Endothelial cell of umbilical vein (primary cell): ENCODE data around the gene DLX1. TPM values are rescaled to one million over a fixed set of nuclear protein-coding genes. Genes with fewer than 3 reads are reported as not detected.

Experiments used
- BruUV-seq: library from RNA; stranded (reverse); fragments of 400-500 nt; replicated peaks from 2 replicates; lab custom pipeline; 2021; lab: Mats Ljungman, UMichigan
- CTCF ChIA-PET: fragments of 300-600, 350-600 bp; sonication (Branson Sonifier 250); formaldehyde crosslinking; loops from one replicate; lab custom pipeline; 2021; ENCODE audit warnings: antibody characterized with exemption, inconsistent platforms; lab: Charles Lee
- POLR2A ChIA-PET: fragments of 300-600, 350-600 bp; sonication (Branson Sonifier 250); formaldehyde crosslinking; loops from one replicate; lab custom pipeline; 2021; ENCODE audit warnings: antibody characterized with exemption, inconsistent platforms; lab: Charles Lee
- DNase-seq: peaks from one replicate; pipeline ENCODE4 v3.0.0-alpha.2; 2011; ENCODE audit warnings: low read depth, low spot score
- FAIRE-seq: peaks from 2 replicates; lab custom pipeline; 2011; peaks lifted over from hg19 to GRCh38; lab: Jason Lieb, UNC
- H2AFZ ChIP-seq: 2 replicates; pipeline ENCODE4 v1.6.0; 2012; ENCODE audit warnings: low read depth, low read length, control low read depth, inconsistent platforms
- H3K27ac ChIP-seq: 2 replicates; pipeline ENCODE4 v1.5.1; 2011; ENCODE audit warnings: low read depth, mild to moderate bottlenecking, control low read depth, low read length, moderate library complexity; ENCODE audit not compliant: insufficient read depth
- H3K27me3 ChIP-seq, 2 experiments: 2 replicates each; pipeline versions ENCODE4 v1.6.0 to v1.6.1; 2011; ENCODE audit warnings: low read length in 2 of 2, mixed read lengths in 1 of 2; ENCODE audit not compliant: control insufficient read depth in 2 of 2, insufficient read depth in 2 of 2
- H3K36me3 ChIP-seq, 2 experiments: 2 replicates in 1 of 2; 3 replicates in 1 of 2; pipeline ENCODE4 v1.5.1; 2011; ENCODE audit warnings: low read length in 2 of 2, mild to moderate bottlenecking in 1 of 2, moderate library complexity in 1 of 2; ENCODE audit not compliant: control insufficient read depth in 2 of 2, insufficient read depth in 2 of 2; ENCODE audit errors: extremely low read depth in 1 of 2
- H3K4me1 ChIP-seq: 3 replicates; pipeline ENCODE4 v1.5.1; 2011; ENCODE audit warnings: mild to moderate bottlenecking, low read length; ENCODE audit not compliant: control insufficient read depth, insufficient read depth; ENCODE audit errors: extremely low read depth
- H3K4me2 ChIP-seq: 2 replicates; pipeline ENCODE4 v1.6.1; 2011; ENCODE audit warnings: low read length, control low read depth, mixed read lengths; ENCODE audit not compliant: insufficient read depth
- H3K4me3 ChIP-seq, 3 experiments: fragments of 200-600 bp in 1 of 3; sonication (generic), shearing (Covaris generic) in 1 of 3; replicated peaks in 1 of 3; 2 replicates each; pipeline ENCODE4 v1.5.1; 2011 to 2016; ENCODE audit warnings: control low read depth in 3 of 3, low read length in 3 of 3, mild to moderate bottlenecking in 2 of 3, inconsistent platforms in 1 of 3, low read depth in 1 of 3, moderate library complexity in 1 of 3; ENCODE audit not compliant: insufficient read depth in 1 of 3
- H3K79me2 ChIP-seq: 2 replicates; pipeline ENCODE4 v1.6.0; 2012; ENCODE audit warnings: low read length, inconsistent platforms; ENCODE audit not compliant: control insufficient read depth, insufficient read depth
- H3K9ac ChIP-seq: replicated peaks from 2 replicates; pipeline ENCODE3; 2011; ENCODE audit warnings: low read length, control low read depth; ENCODE audit not compliant: insufficient read depth; ENCODE audit errors: extremely low read depth
- H3K9me1 ChIP-seq: replicated peaks from 3 replicates; pipeline ENCODE4 v1.6.0; 2011; ENCODE audit warnings: mild to moderate bottlenecking, low read length; ENCODE audit not compliant: control insufficient read depth, insufficient read depth; ENCODE audit errors: extremely low read depth
- H3K9me3 ChIP-seq: replicated peaks from 2 replicates; pipeline ENCODE4 v1.5.1; 2012; ENCODE audit warnings: low read length, inconsistent platforms; ENCODE audit not compliant: control insufficient read depth, insufficient read depth
- H4K20me1 ChIP-seq: replicated peaks from 2 replicates; pipeline ENCODE3; 2011; ENCODE audit warnings: mild to moderate bottlenecking, low read length; ENCODE audit not compliant: control insufficient read depth, insufficient read depth; ENCODE audit errors: extremely low read depth
- EZH2 ChIP-seq: IDR thresholded peaks from 2 replicates; pipeline ENCODE4 v1.6.1; 2012; ENCODE audit warnings: borderline replicate concordance, low read depth, mild to moderate bottlenecking, moderate library complexity, low read length, inconsistent platforms; ENCODE audit not compliant: severe bottlenecking
- FOS ChIP-seq: IDR thresholded peaks from 2 replicates; pipeline ENCODE4 v1.6.1; 2011; ENCODE audit warnings: mild to moderate bottlenecking, low read length, moderate library complexity, borderline replicate concordance; ENCODE audit not compliant: insufficient read depth
- GATA2 ChIP-seq: IDR thresholded peaks from 2 replicates; pipeline ENCODE4 v1.7.0; 2011; ENCODE audit warnings: low read depth, mild to moderate bottlenecking, moderate library complexity, mixed read lengths, low read length; ENCODE audit not compliant: insufficient read length, insufficient read depth
- JUN ChIP-seq: IDR thresholded peaks from 2 replicates; pipeline ENCODE4 v1.6.1; 2011; ENCODE audit warnings: borderline replicate concordance, low read depth; ENCODE audit not compliant: insufficient read length, insufficient read depth
- MYC ChIP-seq: IDR thresholded peaks from one replicate; pipeline ENCODE4 v1.6.1; 2011; ENCODE audit warnings: mild to moderate bottlenecking, low read depth, low read length
- POLR2A ChIP-seq: IDR thresholded peaks from 2 replicates; pipeline ENCODE4 v1.6.1; 2012; ENCODE audit warnings: low read depth, mild to moderate bottlenecking, control low read depth, low read length
- POLR2AphosphoS5 ChIP-seq: IDR thresholded peaks from 2 replicates; pipeline ENCODE4 v1.6.1; 2012; ENCODE audit warnings: low read depth, mild to moderate bottlenecking, control low read depth, low read length, moderate library complexity; ENCODE audit not compliant: insufficient read depth
- dilution Hi-C: fragments of 300-500 bp; cut with MboI; formaldehyde crosslinking; loops from one replicate; pipeline ENCODE4 v1.15.0; 2019; ENCODE audit warnings: low sequenced_read_pairs; ENCODE audit not compliant: extremely low pct_ligation_motif_present
- intact Hi-C: fragments of 100-400 bp; cut with micrococcal nuclease; formaldehyde crosslinking; loops from one replicate; pipeline ENCODE4 v1.10.0; 2022
- polyA plus RNA-seq, 4 experiments: library from polyadenylated mRNA; depleted of rRNA in 3 of 4; stranded (reverse) in 3 of 4; unstranded in 1 of 4; fragments of >200 nt; gene quantifications; 2 replicates each; pipeline versions ENCODE4 v1.2.1 to v1.2.3, GENCODE V29; 2011 to 2012; ENCODE audit warnings: missing spikeins in 1 of 4
- total RNA-seq: library from RNA; stranded (reverse); gene quantifications from 2 replicates; pipeline ENCODE4 v1.2.3, GENCODE V29; 2021
- TF ChIP-seq, protein P1 (sequence below), 2 donors: IDR thresholded peaks; 1 replicate in 1 of 2; 2 replicates in 1 of 2; pipeline ENCODE4 v1.5.1; 2011; ENCODE audit warnings: low read length in 2 of 2, mild to moderate bottlenecking in 2 of 2, moderate library complexity in 2 of 2, control low read depth in 1 of 2, inconsistent platforms in 1 of 2, low read depth in 1 of 2; ENCODE audit not compliant: insufficient read depth in 1 of 2; ENCODE audit errors: extremely low read depth in 1 of 2
- TF ChIP-seq, protein P2 (sequence below): IDR thresholded peaks from 2 replicates; pipeline ENCODE4 v1.6.1; 2011; ENCODE audit not compliant: insufficient read depth, insufficient read length

DLX1 gene
- total and polyA plus RNA-seq, 2 donors (not counting 3 experiments of a cell fraction or from before 2014, with no cell fraction given): 0.12 TPM; not detected in 1

DNA sequence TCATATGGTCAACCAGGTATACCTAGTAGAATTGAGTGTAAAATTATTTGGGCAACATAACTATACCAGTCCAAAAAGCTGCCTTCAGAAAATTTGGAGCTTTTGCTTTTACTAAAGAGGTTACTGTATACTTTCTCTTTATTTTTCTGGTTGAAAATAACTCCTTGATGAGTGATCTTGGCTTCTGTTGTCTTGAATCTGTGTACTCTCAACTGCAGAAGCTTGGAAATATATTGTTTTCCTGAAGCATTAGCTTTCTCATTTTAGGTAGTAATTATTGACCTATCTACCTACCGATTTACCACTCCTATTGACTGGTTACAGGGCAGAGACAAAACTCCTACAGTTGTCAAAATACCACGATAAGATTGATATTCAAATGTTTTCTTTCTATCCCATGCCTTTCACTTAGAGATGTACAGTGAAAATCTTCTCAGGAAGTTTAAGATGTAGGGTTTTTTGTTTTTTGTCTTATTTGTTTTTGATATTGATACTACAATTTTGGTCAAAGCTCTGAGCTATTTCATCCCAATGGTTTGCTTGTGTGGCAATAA, 35.7 kb upstream of the DLX1 start:
- Histone ChIP-seq H3K9ac (no peak overlapping the region), H3K9me3 (no peaks in the 10 kb centered on the region), H3K4me1 (peaks cover 10% of the 10 kb centered on the region), H2AFZ (no peak overlapping the region), H3K79me2 (no peaks in the 10 kb centered on the region), H3K4me3 (no peak overlapping the region), H3K9me1 (no peaks in the 10 kb centered on the region), H3K36me3 (no peaks in the 10 kb centered on the region), H3K27ac (no peak overlapping the region), H4K20me1 (no peaks in the 10 kb centered on the region), H3K4me2 (no peak overlapping the region), H3K27me3 (no peaks in the 10 kb centered on the region)
- ChIA-PET POLR2A (no interaction called here), CTCF (interaction anchor here (3.2 kb wide), 1 partner anchor 11 kb away, joined by 9 read pairs; no protein-coding TSS in a partner anchor)
- intact Hi-C loops (loop anchor here (5.0 kb wide), 1 partner anchor 87 kb away; no protein-coding TSS in a partner anchor), dilution Hi-C loops (no loop called here)
- FAIRE-seq: no peak
- TF ChIP-seq POLR2A: no peak
- no peak for TF ChIP-seq FOS
- no peak for TF ChIP-seq GATA2
- TF ChIP-seq, protein P1, sequence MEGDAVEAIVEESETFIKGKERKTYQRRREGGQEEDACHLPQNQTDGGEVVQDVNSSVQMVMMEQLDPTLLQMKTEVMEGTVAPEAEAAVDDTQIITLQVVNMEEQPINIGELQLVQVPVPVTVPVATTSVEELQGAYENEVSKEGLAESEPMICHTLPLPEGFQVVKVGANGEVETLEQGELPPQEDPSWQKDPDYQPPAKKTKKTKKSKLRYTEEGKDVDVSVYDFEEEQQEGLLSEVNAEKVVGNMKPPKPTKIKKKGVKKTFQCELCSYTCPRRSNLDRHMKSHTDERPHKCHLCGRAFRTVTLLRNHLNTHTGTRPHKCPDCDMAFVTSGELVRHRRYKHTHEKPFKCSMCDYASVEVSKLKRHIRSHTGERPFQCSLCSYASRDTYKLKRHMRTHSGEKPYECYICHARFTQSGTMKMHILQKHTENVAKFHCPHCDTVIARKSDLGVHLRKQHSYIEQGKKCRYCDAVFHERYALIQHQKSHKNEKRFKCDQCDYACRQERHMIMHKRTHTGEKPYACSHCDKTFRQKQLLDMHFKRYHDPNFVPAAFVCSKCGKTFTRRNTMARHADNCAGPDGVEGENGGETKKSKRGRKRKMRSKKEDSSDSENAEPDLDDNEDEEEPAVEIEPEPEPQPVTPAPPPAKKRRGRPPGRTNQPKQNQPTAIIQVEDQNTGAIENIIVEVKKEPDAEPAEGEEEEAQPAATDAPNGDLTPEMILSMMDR (IDR thresholded peaks at IDR 0.05; ENCODE audit: extremely low read depth in 1 of 2, insufficient read depth in 1 of 2, low read depth in 1 of 2, low read length in 2 of 2): no peak
- TF ChIP-seq JUN: no peak
- TF ChIP-seq MYC: no peak
- no peak for TF ChIP-seq POLR2AphosphoS5
- TF ChIP-seq EZH2: no peak
- TF ChIP-seq, protein P2, sequence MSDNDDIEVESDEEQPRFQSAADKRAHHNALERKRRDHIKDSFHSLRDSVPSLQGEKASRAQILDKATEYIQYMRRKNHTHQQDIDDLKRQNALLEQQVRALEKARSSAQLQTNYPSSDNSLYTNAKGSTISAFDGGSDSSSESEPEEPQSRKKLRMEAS: no peak
- DNase-seq: no peak
- BruUV-seq: no TSS peak
